Measurements from ENCODE around the gene SYT12.
"Not testable (repeated sequence)": the region's sequence is repeated elsewhere in the genome, so short reads cannot be mapped to it uniquely, and the experiment has no call there.

SYT12 gene

GRCh38 chr11:67002921-67003411 is 20.0 kb upstream of the SYT12 start:
- Histone ChIP-seq H3K36me3 (no peaks in the 10 kb centered on the region), H3K27ac (no peak overlapping the region), H3K4me3 (ENCODE audit: low read depth, low read length) (no peak overlapping the region), H3K9me3 (ENCODE audit: severe bottlenecking) (no peaks in the 10 kb centered on the region), H3K27me3 (ENCODE audit: insufficient read depth, low read depth, severe bottlenecking) (no peaks in the 10 kb centered on the region)
- TF ChIP-seq, protein P1, sequence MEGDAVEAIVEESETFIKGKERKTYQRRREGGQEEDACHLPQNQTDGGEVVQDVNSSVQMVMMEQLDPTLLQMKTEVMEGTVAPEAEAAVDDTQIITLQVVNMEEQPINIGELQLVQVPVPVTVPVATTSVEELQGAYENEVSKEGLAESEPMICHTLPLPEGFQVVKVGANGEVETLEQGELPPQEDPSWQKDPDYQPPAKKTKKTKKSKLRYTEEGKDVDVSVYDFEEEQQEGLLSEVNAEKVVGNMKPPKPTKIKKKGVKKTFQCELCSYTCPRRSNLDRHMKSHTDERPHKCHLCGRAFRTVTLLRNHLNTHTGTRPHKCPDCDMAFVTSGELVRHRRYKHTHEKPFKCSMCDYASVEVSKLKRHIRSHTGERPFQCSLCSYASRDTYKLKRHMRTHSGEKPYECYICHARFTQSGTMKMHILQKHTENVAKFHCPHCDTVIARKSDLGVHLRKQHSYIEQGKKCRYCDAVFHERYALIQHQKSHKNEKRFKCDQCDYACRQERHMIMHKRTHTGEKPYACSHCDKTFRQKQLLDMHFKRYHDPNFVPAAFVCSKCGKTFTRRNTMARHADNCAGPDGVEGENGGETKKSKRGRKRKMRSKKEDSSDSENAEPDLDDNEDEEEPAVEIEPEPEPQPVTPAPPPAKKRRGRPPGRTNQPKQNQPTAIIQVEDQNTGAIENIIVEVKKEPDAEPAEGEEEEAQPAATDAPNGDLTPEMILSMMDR (IDR thresholded peaks at IDR 0.05; ENCODE audit: low read depth, low read length): no peak
- no peak for DNase-seq

DNA sequence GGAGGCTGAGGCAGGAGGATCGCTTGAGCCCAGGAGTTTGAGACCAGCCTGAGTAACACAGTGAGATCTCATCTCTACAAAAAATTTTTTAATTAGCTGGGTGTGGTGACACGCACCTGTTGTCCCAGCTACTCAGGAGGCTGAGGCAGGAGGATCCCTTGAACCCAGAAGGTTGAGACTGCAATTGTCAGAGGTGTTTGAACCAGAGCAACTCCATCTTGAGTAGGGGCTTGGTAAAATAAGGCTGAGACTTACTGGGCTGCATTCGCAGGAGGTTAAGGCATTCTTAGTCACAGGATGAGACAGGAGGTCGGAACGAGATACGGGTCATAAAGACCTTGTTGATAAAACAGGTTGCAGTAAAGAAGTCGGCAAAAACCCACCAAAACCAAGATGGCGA is 17.7 kb upstream of the SYT12 start:
- H3K9me3 ChIP-seq (ENCODE audit: severe bottlenecking); DNase-seq; H3K36me3 ChIP-seq; H3K27me3 ChIP-seq (ENCODE audit: insufficient read depth, low read depth, severe bottlenecking); H3K4me3 ChIP-seq (ENCODE audit: low read depth, low read length); H3K27ac ChIP-seq: not testable (repeated sequence)

- H3K9me3 ChIP-seq (ENCODE audit: severe bottlenecking): no peaks in the 10 kb centered on the region
- no peak overlapping the region for H3K27ac ChIP-seq
- TF ChIP-seq, protein P1 (IDR thresholded peaks at IDR 0.05; ENCODE audit: low read depth, low read length): no peak
- H3K4me3 ChIP-seq (ENCODE audit: low read depth, low read length): no peak overlapping the region
- DNase-seq: peak; percentile 28
- no peaks in the 10 kb centered on the region for H3K36me3 ChIP-seq
- no peaks in the 10 kb centered on the region for H3K27me3 ChIP-seq (ENCODE audit: insufficient read depth, low read depth, severe bottlenecking)
Observed at GRCh38 chr11:67006029-67006884, 16.7 kb upstream of the SYT12 start.

DNA sequence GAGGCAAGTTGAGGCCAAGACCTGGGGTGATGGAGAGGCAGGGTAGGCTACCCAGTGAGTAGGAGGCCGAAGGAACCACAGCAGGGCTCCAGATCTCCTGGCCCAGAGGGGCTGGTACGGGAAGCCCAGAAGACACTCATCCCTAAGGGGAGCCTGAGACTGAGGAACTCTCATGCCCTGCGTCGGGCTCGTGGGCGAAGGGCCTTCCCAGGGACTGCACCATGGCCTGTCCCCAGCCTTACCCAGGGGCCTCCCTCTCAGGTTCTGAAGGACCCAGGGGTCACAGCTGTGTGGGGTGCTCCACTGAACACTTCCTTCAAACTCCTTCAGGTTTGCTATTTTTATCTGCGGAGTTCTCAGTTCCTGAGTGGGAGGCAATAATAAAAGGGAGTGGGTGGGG is 15.8 kb upstream of the SYT12 start:
- DNase-seq: no peak
- H3K4me3 ChIP-seq (ENCODE audit: low read depth, low read length): no peak overlapping the region
- no peaks in the 10 kb centered on the region for H3K36me3 ChIP-seq
- H3K27ac ChIP-seq: no peak overlapping the region
- no peaks in the 10 kb centered on the region for H3K27me3 ChIP-seq (ENCODE audit: insufficient read depth, low read depth, severe bottlenecking)
- no peaks in the 10 kb centered on the region for H3K9me3 ChIP-seq (ENCODE audit: severe bottlenecking)
- TF ChIP-seq, protein P1 (IDR thresholded peaks at IDR 0.05; ENCODE audit: low read depth, low read length): no peak

DNA sequence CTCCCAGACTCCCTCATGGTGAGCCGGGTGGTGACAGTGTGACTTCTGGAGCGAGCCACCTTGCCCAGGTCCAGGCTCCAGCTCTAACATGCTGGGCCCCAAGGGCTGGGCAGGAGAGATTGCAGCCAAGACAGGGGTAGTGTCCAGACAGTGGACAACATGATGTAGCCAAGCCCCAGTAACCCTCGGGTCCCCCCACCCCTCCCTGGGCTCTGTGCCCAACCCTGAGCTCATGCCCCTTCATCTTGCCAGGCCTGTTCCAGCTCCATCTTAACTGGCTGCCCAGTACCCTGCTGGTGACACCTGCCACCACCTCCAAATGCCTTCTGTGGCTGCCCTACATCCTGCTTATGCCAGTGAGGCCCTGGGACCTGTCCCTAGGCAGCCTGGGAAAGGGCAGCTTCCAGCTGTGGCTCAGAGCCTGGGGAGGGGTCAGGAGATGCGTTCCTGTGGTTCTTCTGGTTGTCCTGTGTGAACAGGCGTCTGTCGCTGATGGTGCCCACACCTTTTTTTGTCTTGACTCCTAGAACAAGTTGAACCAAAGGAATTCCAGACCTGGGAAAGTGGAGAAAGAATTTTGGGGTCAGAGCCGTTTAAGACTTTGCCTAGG is 12.5 kb upstream of the SYT12 start:
- TF ChIP-seq, protein P1 (IDR thresholded peaks at IDR 0.05; ENCODE audit: low read depth, low read length): no peak
- Histone ChIP-seq H3K9me3 (ENCODE audit: severe bottlenecking) (no peaks in the 10 kb centered on the region), H3K36me3 (no peaks in the 10 kb centered on the region), H3K27me3 (ENCODE audit: insufficient read depth, low read depth, severe bottlenecking) (no peaks in the 10 kb centered on the region), H3K4me3 (ENCODE audit: low read depth, low read length) (no peak overlapping the region), H3K27ac (no peak overlapping the region)
- DNase-seq: no peak

GRCh38 chr11:67013511-67014045 is 9.4 kb upstream of the SYT12 start:
- TF ChIP-seq, protein P1 (IDR thresholded peaks at IDR 0.05; ENCODE audit: low read depth, low read length): no peak
- no peaks in the 10 kb centered on the region for H3K9me3 ChIP-seq (ENCODE audit: severe bottlenecking)
- H3K27me3 ChIP-seq (ENCODE audit: insufficient read depth, low read depth, severe bottlenecking): no peaks in the 10 kb centered on the region
- no peaks in the 10 kb centered on the region for H3K36me3 ChIP-seq
- no peak overlapping the region for H3K4me3 ChIP-seq (ENCODE audit: low read depth, low read length)
- no peak for DNase-seq
- H3K27ac ChIP-seq: no peak overlapping the region

All from WERI-Rb-1 (cell line).